ENCODE results near the gene TPSG1.
"Not testable (repeated sequence)": the region's sequence is repeated elsewhere in the genome, so short reads cannot be mapped to it uniquely, and the experiment has no call there.

Gene TPSG1

DNA sequence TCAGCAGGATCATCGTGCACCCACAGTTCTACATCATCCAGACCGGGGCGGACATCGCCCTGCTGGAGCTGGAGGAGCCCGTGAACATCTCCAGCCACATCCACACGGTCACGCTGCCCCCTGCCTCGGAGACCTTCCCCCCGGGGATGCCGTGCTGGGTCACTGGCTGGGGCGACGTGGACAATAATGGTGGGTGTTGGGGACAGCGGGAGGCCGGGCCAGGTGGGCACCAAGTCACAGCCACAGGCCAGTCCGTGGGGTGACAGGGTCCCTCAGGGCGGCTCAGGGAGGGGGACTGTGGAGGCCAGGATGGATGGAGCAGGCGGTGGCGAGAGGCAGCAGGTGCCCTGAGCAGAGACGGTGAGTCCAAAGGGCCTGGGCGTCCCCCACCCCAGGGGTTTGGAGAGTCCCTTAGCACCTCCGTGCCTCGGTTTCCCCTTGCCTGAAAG lies 31.8 kb upstream of the TPSG1 start:
- H3K4me2 ChIP-seq (ENCODE audit: insufficient read depth, low read length): no peak overlapping the region
- no peak for ATAC-seq (ENCODE audit: insufficient read depth, low read depth)
- no peaks in the 10 kb centered on the region for H3K36me3 ChIP-seq (ENCODE audit: insufficient read depth, low read length)
- TF ChIP-seq, protein P1, sequence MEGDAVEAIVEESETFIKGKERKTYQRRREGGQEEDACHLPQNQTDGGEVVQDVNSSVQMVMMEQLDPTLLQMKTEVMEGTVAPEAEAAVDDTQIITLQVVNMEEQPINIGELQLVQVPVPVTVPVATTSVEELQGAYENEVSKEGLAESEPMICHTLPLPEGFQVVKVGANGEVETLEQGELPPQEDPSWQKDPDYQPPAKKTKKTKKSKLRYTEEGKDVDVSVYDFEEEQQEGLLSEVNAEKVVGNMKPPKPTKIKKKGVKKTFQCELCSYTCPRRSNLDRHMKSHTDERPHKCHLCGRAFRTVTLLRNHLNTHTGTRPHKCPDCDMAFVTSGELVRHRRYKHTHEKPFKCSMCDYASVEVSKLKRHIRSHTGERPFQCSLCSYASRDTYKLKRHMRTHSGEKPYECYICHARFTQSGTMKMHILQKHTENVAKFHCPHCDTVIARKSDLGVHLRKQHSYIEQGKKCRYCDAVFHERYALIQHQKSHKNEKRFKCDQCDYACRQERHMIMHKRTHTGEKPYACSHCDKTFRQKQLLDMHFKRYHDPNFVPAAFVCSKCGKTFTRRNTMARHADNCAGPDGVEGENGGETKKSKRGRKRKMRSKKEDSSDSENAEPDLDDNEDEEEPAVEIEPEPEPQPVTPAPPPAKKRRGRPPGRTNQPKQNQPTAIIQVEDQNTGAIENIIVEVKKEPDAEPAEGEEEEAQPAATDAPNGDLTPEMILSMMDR (IDR thresholded peaks at IDR 0.05; ENCODE audit: borderline replicate concordance, extremely low read depth, low read length, poor library complexity, severe bottlenecking): no peak
- no peak for TF ChIP-seq EZH2 (IDR thresholded peaks at IDR 0.05; ENCODE audit: borderline replicate concordance, low read depth, low read length, severe bottlenecking)
- H3K9me3 ChIP-seq (ENCODE audit: insufficient read depth, low read length, severe bottlenecking): no peaks in the 10 kb centered on the region
- H3K27ac ChIP-seq (ENCODE audit: low read length): no peak overlapping the region
- H3K4me1 ChIP-seq (ENCODE audit: insufficient read depth, low read length): no peaks in the 10 kb centered on the region
- no peaks in the 10 kb centered on the region for H4K20me1 ChIP-seq (ENCODE audit: insufficient read depth, low read length)
- no peaks in the 10 kb centered on the region for H3K27me3 ChIP-seq (ENCODE audit: insufficient read depth, low read length, poor library complexity)
- H2AFZ ChIP-seq (ENCODE audit: low read depth, low read length): no peak overlapping the region
- no peak for DNase-seq
- H3K9ac ChIP-seq (ENCODE audit: low read depth, low read length): no peak overlapping the region
- no peak overlapping the region for H3K4me3 ChIP-seq (ENCODE audit: low read depth in 1 of 2, low read length in 2 of 2)
- H3K79me2 ChIP-seq (ENCODE audit: insufficient read depth, low read length): no peaks in the 10 kb centered on the region

DNA sequence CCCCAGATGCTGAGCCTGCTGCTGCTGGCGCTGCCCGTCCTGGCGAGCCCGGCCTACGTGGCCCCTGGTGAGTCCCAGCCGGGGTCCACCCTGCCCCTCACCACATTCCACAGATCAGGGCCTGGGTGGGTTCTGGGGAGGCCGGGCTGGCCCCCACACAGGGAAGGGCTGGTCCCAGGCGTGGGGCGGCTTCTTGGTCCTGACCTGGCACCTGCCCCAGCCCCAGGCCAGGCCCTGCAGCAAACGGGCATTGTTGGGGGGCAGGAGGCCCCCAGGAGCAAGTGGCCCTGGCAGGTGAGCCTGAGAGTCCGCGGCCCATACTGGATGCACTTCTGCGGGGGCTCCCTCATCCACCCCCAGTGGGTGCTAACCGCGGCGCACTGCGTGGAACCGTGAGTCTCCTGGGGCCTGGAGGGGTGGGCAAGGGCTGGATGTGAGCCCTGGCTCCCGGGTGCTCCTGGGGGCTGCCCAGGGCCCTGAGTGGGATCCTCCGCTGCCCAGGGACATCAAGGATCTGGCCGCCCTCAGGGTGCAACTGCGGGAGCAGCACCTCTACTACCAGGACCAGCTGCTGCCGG lies 31.3 kb upstream of the TPSG1 start:
- not testable (repeated sequence) for H3K27me3 ChIP-seq (ENCODE audit: insufficient read depth, low read length, poor library complexity)

DNA sequence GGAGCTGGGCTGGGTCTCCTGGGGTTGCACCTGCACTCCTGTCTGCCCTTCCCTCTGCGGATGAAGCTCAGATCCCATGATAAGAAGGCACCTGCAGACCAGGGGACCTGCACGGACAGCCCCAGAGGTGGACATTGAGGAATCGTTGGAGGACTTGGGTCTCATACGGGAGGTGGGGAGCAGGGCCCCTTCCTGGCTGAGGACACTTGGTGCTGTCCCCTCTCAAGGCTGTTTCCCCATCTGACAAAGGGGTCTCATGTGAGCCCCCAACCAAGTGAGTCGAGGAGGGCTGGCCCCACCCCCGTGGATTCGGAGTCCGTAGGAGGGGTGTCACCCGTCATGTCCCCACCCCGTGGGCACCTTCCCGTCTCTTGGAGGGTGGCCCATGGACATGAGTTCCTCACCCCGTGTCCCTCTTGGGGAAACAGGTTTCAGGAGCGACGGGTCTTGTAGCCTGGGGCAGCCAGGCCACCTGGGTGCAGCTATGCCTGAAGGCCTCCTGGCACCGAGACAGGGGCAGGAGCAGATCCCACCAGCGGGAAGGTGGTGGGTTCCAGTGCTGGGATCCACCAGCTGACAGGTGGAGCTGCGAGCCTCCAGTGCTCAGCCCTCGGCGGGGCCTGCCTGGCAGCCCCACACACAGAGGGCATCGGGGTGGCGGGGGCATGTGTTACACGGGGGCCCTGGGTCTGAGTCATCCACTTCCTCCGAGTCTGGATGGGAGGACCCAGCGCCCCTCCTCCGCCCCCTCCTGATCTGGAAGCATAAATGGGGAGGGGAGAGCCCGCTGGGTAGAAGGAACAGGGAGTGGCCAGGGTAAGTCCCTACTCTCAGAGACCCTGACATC lies 30.4 kb upstream of the TPSG1 start, which contains the start of gene TPSD1:
TPSD1 (plus strand) TSS at position 794 of the 847 bp plus-strand sequence. CDS start 212 bp downstream, outside the sequence.
- H3K4me1 ChIP-seq (ENCODE audit: insufficient read depth, low read length); H2AFZ ChIP-seq (ENCODE audit: low read depth, low read length); H3K9ac ChIP-seq (ENCODE audit: low read depth, low read length); H3K4me2 ChIP-seq (ENCODE audit: insufficient read depth, low read length); H4K20me1 ChIP-seq (ENCODE audit: insufficient read depth, low read length); H3K27ac ChIP-seq (ENCODE audit: low read length); H3K27me3 ChIP-seq (ENCODE audit: insufficient read depth, low read length, poor library complexity); H3K4me3 ChIP-seq (ENCODE audit: low read depth in 1 of 2, low read length in 2 of 2); H3K9me3 ChIP-seq (ENCODE audit: insufficient read depth, low read length, severe bottlenecking); H3K36me3 ChIP-seq (ENCODE audit: insufficient read depth, low read length); H3K79me2 ChIP-seq (ENCODE audit: insufficient read depth, low read length); DNase-seq; ATAC-seq (ENCODE audit: insufficient read depth, low read depth): not testable (repeated sequence)

More for the DNA sequence above, 31.3 kb upstream of the TPSG1 start:
- not testable (repeated sequence) for H4K20me1 ChIP-seq (ENCODE audit: insufficient read depth, low read length); H2AFZ ChIP-seq (ENCODE audit: low read depth, low read length); H3K4me2 ChIP-seq (ENCODE audit: insufficient read depth, low read length); H3K4me3 ChIP-seq (ENCODE audit: low read depth in 1 of 2, low read length in 2 of 2); H3K4me1 ChIP-seq (ENCODE audit: insufficient read depth, low read length); H3K27ac ChIP-seq (ENCODE audit: low read length); ATAC-seq (ENCODE audit: insufficient read depth, low read depth); H3K9me3 ChIP-seq (ENCODE audit: insufficient read depth, low read length, severe bottlenecking); H3K36me3 ChIP-seq (ENCODE audit: insufficient read depth, low read length); H3K79me2 ChIP-seq (ENCODE audit: insufficient read depth, low read length); DNase-seq; H3K9ac ChIP-seq (ENCODE audit: low read depth, low read length)

DNA sequence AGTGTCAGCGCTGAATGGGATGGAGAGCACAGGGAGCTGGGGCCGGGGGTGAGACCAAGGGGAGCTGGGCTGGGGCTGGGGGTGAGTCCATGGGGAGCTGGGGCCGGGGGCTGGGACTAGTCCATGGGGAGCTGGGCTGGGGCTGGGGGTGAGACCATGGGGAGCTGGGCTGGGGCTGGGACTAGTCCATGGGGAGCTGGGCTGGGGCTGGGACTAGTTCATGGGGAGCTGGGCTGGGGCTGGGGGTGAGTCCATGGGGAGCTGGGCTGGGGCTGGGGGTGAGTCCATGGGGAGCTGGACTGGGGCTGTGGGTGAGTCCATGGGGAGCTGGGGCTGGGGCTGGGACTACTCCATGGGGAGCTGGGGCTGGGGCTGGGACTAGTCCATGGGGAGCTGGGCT lies 29.8 kb upstream of the TPSG1 start:
- not testable (repeated sequence) for H2AFZ ChIP-seq (ENCODE audit: low read depth, low read length); H3K9me3 ChIP-seq (ENCODE audit: insufficient read depth, low read length, severe bottlenecking); H3K4me3 ChIP-seq (ENCODE audit: low read depth in 1 of 2, low read length in 2 of 2); H3K27ac ChIP-seq (ENCODE audit: low read length); H4K20me1 ChIP-seq (ENCODE audit: insufficient read depth, low read length); H3K9ac ChIP-seq (ENCODE audit: low read depth, low read length); H3K27me3 ChIP-seq (ENCODE audit: insufficient read depth, low read length, poor library complexity); DNase-seq; H3K36me3 ChIP-seq (ENCODE audit: insufficient read depth, low read length); H3K4me2 ChIP-seq (ENCODE audit: insufficient read depth, low read length); H3K79me2 ChIP-seq (ENCODE audit: insufficient read depth, low read length); ATAC-seq (ENCODE audit: insufficient read depth, low read depth); H3K4me1 ChIP-seq (ENCODE audit: insufficient read depth, low read length)

DNA sequence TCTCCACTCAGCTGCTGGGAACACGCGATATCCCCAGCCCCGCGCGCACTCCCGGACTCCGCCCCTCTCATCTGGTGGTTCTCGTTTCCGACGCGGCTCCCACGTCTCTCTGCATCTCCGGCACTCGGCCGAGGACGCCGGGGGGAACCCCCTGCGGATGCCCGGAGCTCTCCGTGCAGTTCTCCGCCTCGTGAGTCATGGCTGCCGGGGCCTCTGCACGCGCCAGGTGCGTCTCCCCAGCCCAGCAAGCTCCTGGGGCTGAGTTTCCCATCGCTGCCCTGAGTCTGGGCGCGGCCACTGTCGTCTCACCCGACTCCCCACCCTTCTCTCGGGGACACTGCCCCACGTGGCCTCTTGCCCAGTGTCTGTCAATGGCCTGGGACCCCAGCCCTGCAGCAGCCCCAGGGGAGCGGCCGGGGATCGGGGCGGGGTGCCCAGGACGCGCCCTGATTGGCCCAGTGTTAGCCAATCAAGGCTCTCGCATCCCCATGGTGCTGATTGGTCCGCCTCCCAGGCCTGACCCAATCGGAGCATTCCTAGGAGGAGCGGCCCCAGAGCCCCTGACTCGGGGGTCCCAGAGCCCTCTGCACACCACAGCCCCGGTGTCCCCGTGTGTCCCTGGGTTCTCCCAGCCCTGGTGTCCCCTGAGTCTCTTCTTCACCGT lies 28.8 kb upstream of the TPSG1 start:
- not testable (repeated sequence) for H3K79me2 ChIP-seq (ENCODE audit: insufficient read depth, low read length); H3K9me3 ChIP-seq (ENCODE audit: insufficient read depth, low read length, severe bottlenecking); H4K20me1 ChIP-seq (ENCODE audit: insufficient read depth, low read length); H3K4me1 ChIP-seq (ENCODE audit: insufficient read depth, low read length); H3K4me2 ChIP-seq (ENCODE audit: insufficient read depth, low read length); H3K9ac ChIP-seq (ENCODE audit: low read depth, low read length); H2AFZ ChIP-seq (ENCODE audit: low read depth, low read length); H3K4me3 ChIP-seq (ENCODE audit: low read depth in 1 of 2, low read length in 2 of 2); H3K27me3 ChIP-seq (ENCODE audit: insufficient read depth, low read length, poor library complexity); ATAC-seq (ENCODE audit: insufficient read depth, low read depth); H3K27ac ChIP-seq (ENCODE audit: low read length); DNase-seq; H3K36me3 ChIP-seq (ENCODE audit: insufficient read depth, low read length)

DNA sequence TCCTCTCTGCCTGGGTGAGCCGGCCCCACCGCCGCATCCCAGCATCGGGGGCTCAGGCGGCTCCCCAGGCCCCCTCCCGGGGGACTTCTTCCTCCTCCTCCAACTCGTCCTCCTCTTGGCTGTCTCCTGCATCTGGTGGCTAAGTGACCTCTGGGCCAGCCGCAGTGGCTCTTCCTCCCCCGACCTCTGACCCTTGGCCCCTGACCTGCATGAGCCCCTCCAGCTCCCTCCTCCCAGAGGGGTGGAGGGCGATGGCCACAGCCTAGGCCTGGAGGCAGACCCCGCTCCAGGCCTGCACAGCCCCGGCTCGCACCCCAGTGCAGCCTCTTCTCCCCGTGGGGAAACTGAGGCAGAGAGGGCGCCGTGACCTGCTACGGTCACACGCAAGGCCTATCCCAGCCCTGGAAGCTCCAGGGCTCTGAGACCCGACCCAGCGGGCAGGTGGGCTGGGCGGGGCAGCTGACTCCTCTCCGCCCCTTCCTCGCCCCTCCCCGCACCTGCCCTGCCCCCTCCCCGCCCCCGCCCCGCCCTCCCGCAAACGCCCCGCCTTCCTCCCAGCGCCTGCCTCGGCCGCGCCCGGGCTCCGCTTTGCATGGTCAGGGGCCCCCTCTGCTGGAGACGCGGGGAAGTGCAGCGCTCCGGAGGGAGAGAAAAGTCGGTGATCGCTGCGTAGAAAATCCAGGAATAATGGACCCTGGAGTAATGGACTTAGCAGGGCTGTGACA lies 24.1 kb upstream of the TPSG1 start:
- H3K4me3 ChIP-seq (ENCODE audit: low read depth in 1 of 2, low read length in 2 of 2); H3K9ac ChIP-seq (ENCODE audit: low read depth, low read length); H2AFZ ChIP-seq (ENCODE audit: low read depth, low read length); H3K4me1 ChIP-seq (ENCODE audit: insufficient read depth, low read length); DNase-seq; H3K4me2 ChIP-seq (ENCODE audit: insufficient read depth, low read length); H3K36me3 ChIP-seq (ENCODE audit: insufficient read depth, low read length); H3K27me3 ChIP-seq (ENCODE audit: insufficient read depth, low read length, poor library complexity); H3K79me2 ChIP-seq (ENCODE audit: insufficient read depth, low read length); H3K27ac ChIP-seq (ENCODE audit: low read length); H4K20me1 ChIP-seq (ENCODE audit: insufficient read depth, low read length); H3K9me3 ChIP-seq (ENCODE audit: insufficient read depth, low read length, severe bottlenecking): not testable (repeated sequence)
- ATAC-seq (ENCODE audit: insufficient read depth, low read depth): peak; percentile 77
